ENCODE measurements around the gene OTOL1. TPM values are rescaled to one million over a fixed set of nuclear protein-coding genes. Genes with fewer than 3 reads are reported as not detected.

OTOL1 gene
- polyA plus RNA-seq (2013, experiment 1 of 2), result not detected
- not detected for polyA plus RNA-seq (2013, experiment 2 of 2)

GRCh38 chr3:161496508-161496907, at the start of gene OTOL1:
Gene OTOL1, plus strand, starts transcription at chr3:161496808. Its CDS starts 0 bp downstream, at chr3:161496808.
- no peak within 1 kb of the TSS for H3K18ac ChIP-seq (ENCODE audit: low read length)
- no CpG with 5 or more reads among the region's 1 CpG for WGBS (ENCODE audit: extremely low coverage, insufficient coverage, low lambda C conversion rate)
- no peak for DNase-seq
- H3K56ac ChIP-seq (ENCODE audit: low read length), result no peak within 1 kb of the TSS
- no peaks in the 10 kb centered on the region for H3K4me1 ChIP-seq (ENCODE audit: control insufficient read depth, low read depth, low read length)
- H2BK5ac ChIP-seq (ENCODE audit: low read length), result no peak within 1 kb of the TSS
- H3K9ac ChIP-seq (ENCODE audit: low read length), result no peak within 1 kb of the TSS
- no peak within 1 kb of the TSS for H4K5ac ChIP-seq (ENCODE audit: low read length)
- H3K27me3 ChIP-seq (ENCODE audit: insufficient read depth, low read length, poor library complexity), result no peaks in the 10 kb centered on the region
- H2BK120ac ChIP-seq (ENCODE audit: low read depth, low read length), result no peak within 1 kb of the TSS
- H3K79me2 ChIP-seq (ENCODE audit: control insufficient read depth, insufficient read depth, low read length), result no peaks in the 10 kb centered on the region
- no peak within 1 kb of the TSS for H3K4me2 ChIP-seq (ENCODE audit: low read length)
- H2BK15ac ChIP-seq (replicated peaks; ENCODE audit: low read depth), result no peak within 1 kb of the TSS
- H3K36me3 ChIP-seq (ENCODE audit: control insufficient read depth, insufficient read depth, low read length), result no peaks in the 10 kb centered on the region
- H4K8ac ChIP-seq (ENCODE audit: low read depth, low read length), result no peak within 1 kb of the TSS
- H3K4me3 ChIP-seq (ENCODE audit: low read length), result no peak within 1 kb of the TSS
- no peaks in the 10 kb centered on the region for H3K79me1 ChIP-seq (ENCODE audit: low read length)
- H3K4ac ChIP-seq (ENCODE audit: low read depth, low read length), result no peak within 1 kb of the TSS
- H3K23ac ChIP-seq (ENCODE audit: low read length), result no peak within 1 kb of the TSS
- H3K27ac ChIP-seq (ENCODE audit: low read depth, low read length), result no peak within 1 kb of the TSS
- H2AK5ac ChIP-seq (ENCODE audit: low read length), result no peak within 1 kb of the TSS

DNA sequence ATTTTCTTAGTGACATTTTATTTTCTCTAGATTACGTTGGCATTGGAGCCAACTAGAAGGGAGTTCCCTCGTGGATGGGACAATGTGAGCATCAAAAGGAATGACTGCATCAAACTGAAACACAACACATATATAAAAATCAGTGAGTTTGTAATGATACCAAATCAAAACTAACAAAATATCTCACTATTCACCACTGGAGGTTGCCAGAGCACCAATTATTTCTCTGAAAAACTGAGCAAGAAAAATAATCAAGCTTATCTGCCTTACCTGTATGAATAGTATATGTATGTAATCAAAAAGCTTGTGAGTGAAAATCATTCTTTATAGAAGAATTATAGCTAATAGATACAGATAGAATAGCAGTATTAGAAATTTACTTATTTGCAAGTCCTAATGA, 46.8 kb upstream of the OTOL1 start:
- Histone ChIP-seq H3K56ac (ENCODE audit: low read length) (no peak overlapping the region), H3K9ac (ENCODE audit: low read length) (no peak overlapping the region)
- no CpG with 5 or more reads among the region's 2 CpGs for WGBS (ENCODE audit: extremely low coverage, insufficient coverage, low lambda C conversion rate)

GRCh38 chr3:161452179-161452578, 44.4 kb upstream of the OTOL1 start:
- Histone ChIP-seq H3K4ac (ENCODE audit: low read depth, low read length) (no peak overlapping the region), H3K36me3 (ENCODE audit: control insufficient read depth, insufficient read depth, low read length) (no peaks in the 10 kb centered on the region), H3K9ac (ENCODE audit: low read length) (no peak overlapping the region), H2BK5ac (ENCODE audit: low read length) (no peak overlapping the region), H3K4me3 (ENCODE audit: low read length) (no peak overlapping the region), H4K8ac (ENCODE audit: low read depth, low read length) (no peak overlapping the region), H3K4me1 (ENCODE audit: control insufficient read depth, low read depth, low read length) (no peaks in the 10 kb centered on the region), H2AK5ac (ENCODE audit: low read length) (no peak overlapping the region), H2BK15ac (replicated peaks; ENCODE audit: low read depth) (no peak overlapping the region), H3K79me1 (ENCODE audit: low read length) (no peaks in the 10 kb centered on the region), H3K4me2 (ENCODE audit: low read length) (no peak overlapping the region), H3K18ac (ENCODE audit: low read length) (no peak overlapping the region), H4K5ac (ENCODE audit: low read length) (no peak overlapping the region), H3K27ac (ENCODE audit: low read depth, low read length) (no peak overlapping the region), H3K23ac (ENCODE audit: low read length) (no peak overlapping the region), H2BK120ac (ENCODE audit: low read depth, low read length) (no peak overlapping the region), H3K56ac (ENCODE audit: low read length) (no peak overlapping the region), H3K27me3 (ENCODE audit: insufficient read depth, low read length, poor library complexity) (no peaks in the 10 kb centered on the region), H3K79me2 (ENCODE audit: control insufficient read depth, insufficient read depth, low read length) (no peaks in the 10 kb centered on the region)
- WGBS (ENCODE audit: extremely low coverage, insufficient coverage, low lambda C conversion rate), result no CpG with 5 or more reads among the region's 2 CpGs
- no peak for DNase-seq

More for the DNA sequence above, 46.8 kb upstream of the OTOL1 start:
- Histone ChIP-seq H3K23ac (ENCODE audit: low read length) (no peak overlapping the region), H3K27me3 (ENCODE audit: insufficient read depth, low read length, poor library complexity) (no peaks in the 10 kb centered on the region), H3K79me2 (ENCODE audit: control insufficient read depth, insufficient read depth, low read length) (no peaks in the 10 kb centered on the region), H3K27ac (ENCODE audit: low read depth, low read length) (no peak overlapping the region), H2AK5ac (ENCODE audit: low read length) (no peak overlapping the region), H4K8ac (ENCODE audit: low read depth, low read length) (no peak overlapping the region), H3K4me3 (ENCODE audit: low read length) (no peak overlapping the region), H3K18ac (ENCODE audit: low read length) (no peak overlapping the region), H3K4me2 (ENCODE audit: low read length) (no peak overlapping the region), H2BK120ac (ENCODE audit: low read depth, low read length) (no peak overlapping the region), H3K36me3 (ENCODE audit: control insufficient read depth, insufficient read depth, low read length) (no peaks in the 10 kb centered on the region), H2BK15ac (replicated peaks; ENCODE audit: low read depth) (no peak overlapping the region), H3K4me1 (ENCODE audit: control insufficient read depth, low read depth, low read length) (no peaks in the 10 kb centered on the region), H3K4ac (ENCODE audit: low read depth, low read length) (no peak overlapping the region), H4K5ac (ENCODE audit: low read length) (no peak overlapping the region), H3K79me1 (ENCODE audit: low read length) (no peaks in the 10 kb centered on the region), H2BK5ac (ENCODE audit: low read length) (no peak overlapping the region)
- no peak for DNase-seq

GRCh38 chr3:161454615-161455014, 42.0 kb upstream of the OTOL1 start:
- no peak for DNase-seq
- no peak overlapping the region for H2BK5ac ChIP-seq (ENCODE audit: low read length)
- H3K4me2 ChIP-seq (ENCODE audit: low read length), result no peak overlapping the region
- H3K79me2 ChIP-seq (ENCODE audit: control insufficient read depth, insufficient read depth, low read length), result no peaks in the 10 kb centered on the region
- no peak overlapping the region for H3K9ac ChIP-seq (ENCODE audit: low read length)
- no peaks in the 10 kb centered on the region for H3K36me3 ChIP-seq (ENCODE audit: control insufficient read depth, insufficient read depth, low read length)
- no peaks in the 10 kb centered on the region for H3K79me1 ChIP-seq (ENCODE audit: low read length)
- no peak overlapping the region for H3K27ac ChIP-seq (ENCODE audit: low read depth, low read length)
- no peak overlapping the region for H2BK15ac ChIP-seq (replicated peaks; ENCODE audit: low read depth)
- H3K4me1 ChIP-seq (ENCODE audit: control insufficient read depth, low read depth, low read length), result no peaks in the 10 kb centered on the region
- H3K23ac ChIP-seq (ENCODE audit: low read length), result no peak overlapping the region
- no peak overlapping the region for H3K4me3 ChIP-seq (ENCODE audit: low read length)
- no peak overlapping the region for H3K18ac ChIP-seq (ENCODE audit: low read length)
- H3K56ac ChIP-seq (ENCODE audit: low read length), result no peak overlapping the region
- H2AK5ac ChIP-seq (ENCODE audit: low read length), result no peak overlapping the region
- no CpG with 5 or more reads among the region's 2 CpGs for WGBS (ENCODE audit: extremely low coverage, insufficient coverage, low lambda C conversion rate)
- H3K4ac ChIP-seq (ENCODE audit: low read depth, low read length), result no peak overlapping the region
- no peaks in the 10 kb centered on the region for H3K27me3 ChIP-seq (ENCODE audit: insufficient read depth, low read length, poor library complexity)
- H4K5ac ChIP-seq (ENCODE audit: low read length), result no peak overlapping the region
- H2BK120ac ChIP-seq (ENCODE audit: low read depth, low read length), result no peak overlapping the region
- no peak overlapping the region for H4K8ac ChIP-seq (ENCODE audit: low read depth, low read length)

DNA sequence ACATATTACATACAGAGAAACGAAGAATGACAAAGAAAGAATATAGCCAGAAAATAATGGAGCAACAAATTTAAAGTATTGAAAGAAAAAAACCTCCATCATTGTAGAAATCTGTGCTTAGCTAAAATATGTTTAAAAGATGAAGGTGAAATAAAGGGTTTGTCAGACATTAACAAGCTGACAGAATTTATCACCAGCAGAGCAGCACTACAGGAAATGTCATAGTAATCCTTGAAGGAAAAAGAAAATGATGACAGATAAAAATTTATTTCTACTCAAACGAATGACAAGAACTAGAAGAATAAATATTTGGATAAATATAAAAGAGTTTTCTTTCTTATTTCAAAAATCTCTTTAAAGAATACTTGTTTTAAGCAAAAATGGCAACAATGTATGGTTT, 40.6 kb upstream of the OTOL1 start:
- H3K18ac ChIP-seq (ENCODE audit: low read length), result no peak overlapping the region
- H3K79me2 ChIP-seq (ENCODE audit: control insufficient read depth, insufficient read depth, low read length), result no peaks in the 10 kb centered on the region
- no peak overlapping the region for H2BK120ac ChIP-seq (ENCODE audit: low read depth, low read length)
- H3K4ac ChIP-seq (ENCODE audit: low read depth, low read length), result no peak overlapping the region
- no peak overlapping the region for H3K9ac ChIP-seq (ENCODE audit: low read length)
- H3K4me3 ChIP-seq (ENCODE audit: low read length), result no peak overlapping the region
- H4K8ac ChIP-seq (ENCODE audit: low read depth, low read length), result no peak overlapping the region
- H4K5ac ChIP-seq (ENCODE audit: low read length), result no peak overlapping the region
- H3K23ac ChIP-seq (ENCODE audit: low read length), result no peak overlapping the region
- no peaks in the 10 kb centered on the region for H3K4me1 ChIP-seq (ENCODE audit: control insufficient read depth, low read depth, low read length)
- H3K4me2 ChIP-seq (ENCODE audit: low read length), result no peak overlapping the region
- H3K36me3 ChIP-seq (ENCODE audit: control insufficient read depth, insufficient read depth, low read length), result no peaks in the 10 kb centered on the region
- WGBS (ENCODE audit: extremely low coverage, insufficient coverage, low lambda C conversion rate), result no CpG with 5 or more reads among the region's 2 CpGs
- H2BK15ac ChIP-seq (replicated peaks; ENCODE audit: low read depth), result no peak overlapping the region
- no peak overlapping the region for H2AK5ac ChIP-seq (ENCODE audit: low read length)
- H3K27ac ChIP-seq (ENCODE audit: low read depth, low read length), result no peak overlapping the region
- H3K27me3 ChIP-seq (ENCODE audit: insufficient read depth, low read length, poor library complexity), result no peaks in the 10 kb centered on the region
- no peak overlapping the region for H3K56ac ChIP-seq (ENCODE audit: low read length)
- H2BK5ac ChIP-seq (ENCODE audit: low read length), result no peak overlapping the region
- no peak for DNase-seq
- H3K79me1 ChIP-seq (ENCODE audit: low read length), result no peaks in the 10 kb centered on the region

GRCh38 chr3:161462138-161462537, 34.5 kb upstream of the OTOL1 start:
- Histone ChIP-seq H3K4ac (ENCODE audit: low read depth, low read length) (no peak overlapping the region), H2BK120ac (ENCODE audit: low read depth, low read length) (no peak overlapping the region), H3K27ac (ENCODE audit: low read depth, low read length) (no peak overlapping the region), H3K4me1 (ENCODE audit: control insufficient read depth, low read depth, low read length) (no peaks in the 10 kb centered on the region), H2BK15ac (replicated peaks; ENCODE audit: low read depth) (no peak overlapping the region), H3K4me3 (ENCODE audit: low read length) (no peak overlapping the region), H2AK5ac (ENCODE audit: low read length) (no peak overlapping the region), H4K5ac (ENCODE audit: low read length) (no peak overlapping the region), H3K23ac (ENCODE audit: low read length) (no peak overlapping the region), H3K4me2 (ENCODE audit: low read length) (no peak overlapping the region), H3K9ac (ENCODE audit: low read length) (no peak overlapping the region), H3K36me3 (ENCODE audit: control insufficient read depth, insufficient read depth, low read length) (no peaks in the 10 kb centered on the region), H4K8ac (ENCODE audit: low read depth, low read length) (no peak overlapping the region), H3K56ac (ENCODE audit: low read length) (no peak overlapping the region), H3K27me3 (ENCODE audit: insufficient read depth, low read length, poor library complexity) (no peaks in the 10 kb centered on the region), H2BK5ac (ENCODE audit: low read length) (no peak overlapping the region), H3K79me1 (ENCODE audit: low read length) (no peaks in the 10 kb centered on the region), H3K79me2 (ENCODE audit: control insufficient read depth, insufficient read depth, low read length) (no peaks in the 10 kb centered on the region), H3K18ac (ENCODE audit: low read length) (no peak overlapping the region)
- no peak for DNase-seq
